Measurements from ENCODE around the gene KRT5. TPM values are rescaled to one million over a fixed set of nuclear protein-coding genes. Genes with fewer than 3 reads are reported as not detected.

KRT5 gene
- total and polyA plus RNA-seq, 2 experiments from 2014 or later: not detected

GRCh38 chr12:52477651-52478050 lies 42.5 kb downstream of the KRT5 start (continued):
- TF ChIP-seq ZNF462 (CRISPR knock-in tag; IDR thresholded peaks at IDR 0.05) (no peak), STAT1 (IDR thresholded peaks at IDR 0.05; ENCODE audit: unreplicated experiment) (no peak), ZNF331 (CRISPR knock-in tag; IDR thresholded peaks at IDR 0.05; ENCODE audit: low read depth) (no peak), CREB1 (CRISPR knock-in tag; IDR thresholded peaks at IDR 0.05; ENCODE audit: low read depth) (no peak), ETS1 (IDR thresholded peaks at IDR 0.05) (no peak), JUNB (IDR thresholded peaks at IDR 0.05; ENCODE audit: unreplicated experiment) (no peak), EZH2 (IDR thresholded peaks at IDR 0.05; ENCODE audit: low read depth, unreplicated experiment) (no peak), POLR2AphosphoS5 (IDR thresholded peaks at IDR 0.05; ENCODE audit: low read depth) (no peak), NANOG (IDR thresholded peaks at IDR 0.05; ENCODE audit: borderline replicate concordance) (no peak)

GRCh38 chr12:52474212-52474611 lies 46.0 kb downstream of the KRT5 start:
- DNase-seq (ENCODE audit: low spot score): no peak
- Mint-ChIP-seq H3K27ac (no peak overlapping the region), H3K36me3 (ENCODE audit: low read depth) (no peaks in the 10 kb centered on the region), H3K9me3 (peaks cover 26% of the 10 kb centered on the region), H3K4me3 (no peak overlapping the region), H3K4me1 (no peaks in the 10 kb centered on the region), H3K27me3 (ENCODE audit: insufficient read depth, low read depth, poor library complexity) (peaks cover 1% of the 10 kb centered on the region)
- H3K4me1 ChIP-seq (ENCODE audit: insufficient read depth): no peaks in the 10 kb centered on the region
- H2AFZ ChIP-seq: no peak overlapping the region
- H3K4me2 ChIP-seq: no peak overlapping the region
- no peaks in the 10 kb centered on the region for H4K20me1 ChIP-seq (replicated peaks; ENCODE audit: insufficient read depth)
- H3K27me3 ChIP-seq (ENCODE audit: insufficient read depth): no peaks in the 10 kb centered on the region
- no peaks in the 10 kb centered on the region for H3F3A ChIP-seq (replicated peaks; ENCODE audit: low read depth)
- H3K36me3 ChIP-seq (ENCODE audit: insufficient read depth): no peaks in the 10 kb centered on the region
- H3K27ac ChIP-seq (ENCODE audit: low read depth): no peak overlapping the region
- peaks cover 6% of the 10 kb centered on the region; the same call in 1 of the 2 replicates for H3K9me2 ChIP-seq (ENCODE audit: insufficient read depth)
- H3K4me3 ChIP-seq: no peak overlapping the region
- no peak for ATAC-seq
- H3K79me2 ChIP-seq (replicated peaks; ENCODE audit: insufficient read depth): no peaks in the 10 kb centered on the region
- TF ChIP-seq NANOG (IDR thresholded peaks at IDR 0.05; ENCODE audit: borderline replicate concordance): no peak
- TF ChIP-seq CTCF (conservative IDR thresholded peaks at IDR 0.05; ENCODE audit: low read depth in 2 of 2): no peak
- no peak for TF ChIP-seq ETS1 (IDR thresholded peaks at IDR 0.05)
- no peak for TF ChIP-seq CREB1 (CRISPR knock-in tag; IDR thresholded peaks at IDR 0.05; ENCODE audit: low read depth)
- TF ChIP-seq STAT1 (IDR thresholded peaks at IDR 0.05; ENCODE audit: unreplicated experiment): no peak
- no peak for TF ChIP-seq ZNF114 (CRISPR knock-in tag; IDR thresholded peaks at IDR 0.05)
- no peak for TF ChIP-seq REST (IDR thresholded peaks at IDR 0.05; ENCODE audit: unreplicated experiment)
